GM13977 (cell line): Measurements from ENCODE around the gene PSMD1.

Experiments
- DNase-seq: peaks from one replicate; pipeline ENCODE4 v3.0.0; 2012; ENCODE audit warnings: low spot score
- in situ Hi-C: fragments of 300-500 bp; cut with MboI; formaldehyde crosslinking; loops from one replicate; pipeline ENCODE4 v1.12.0; 2022; ENCODE audit warnings: low sequenced_read_pairs, low pct_unique_long_range_greater_than_20kb, mixed read lengths, inconsistent platforms; ENCODE audit not compliant: unreplicated experiment
- TF ChIP-seq, protein P1 (sequence below): IDR thresholded peaks from 2 replicates; pipeline ENCODE4 v1.5.1; 2012; ENCODE audit warnings: mild to moderate bottlenecking, control low read depth; ENCODE audit not compliant: insufficient read depth; ENCODE audit errors: extremely low read depth, missing control alignments

Gene PSMD1

DNA sequence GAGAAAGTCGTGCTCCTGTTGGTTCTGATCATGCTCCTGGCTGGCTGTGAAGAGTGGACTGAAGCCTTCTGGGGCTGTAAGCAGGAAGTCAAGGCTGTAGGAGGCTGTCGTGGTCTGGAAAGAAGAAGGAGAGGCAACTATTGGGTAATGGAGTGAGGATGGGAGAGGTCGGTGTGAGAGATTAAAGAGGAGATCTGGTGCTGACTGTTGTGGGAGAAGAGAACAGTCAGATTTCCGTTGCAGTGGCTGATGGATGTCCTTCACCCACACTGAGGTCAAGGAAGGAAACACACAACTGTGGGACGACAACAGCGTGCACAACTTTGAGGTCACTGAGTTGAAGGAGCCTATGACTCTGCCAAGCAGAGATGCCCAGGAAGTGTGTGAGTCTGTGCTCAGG is 2.8 kb upstream of the PSMD1 start:
- no peak for DNase-seq
- in situ Hi-C loops: loop anchor here (10.0 kb wide), 1 partner anchor 149 kb away; no protein-coding TSS in a partner anchor
- TF ChIP-seq, protein P1, sequence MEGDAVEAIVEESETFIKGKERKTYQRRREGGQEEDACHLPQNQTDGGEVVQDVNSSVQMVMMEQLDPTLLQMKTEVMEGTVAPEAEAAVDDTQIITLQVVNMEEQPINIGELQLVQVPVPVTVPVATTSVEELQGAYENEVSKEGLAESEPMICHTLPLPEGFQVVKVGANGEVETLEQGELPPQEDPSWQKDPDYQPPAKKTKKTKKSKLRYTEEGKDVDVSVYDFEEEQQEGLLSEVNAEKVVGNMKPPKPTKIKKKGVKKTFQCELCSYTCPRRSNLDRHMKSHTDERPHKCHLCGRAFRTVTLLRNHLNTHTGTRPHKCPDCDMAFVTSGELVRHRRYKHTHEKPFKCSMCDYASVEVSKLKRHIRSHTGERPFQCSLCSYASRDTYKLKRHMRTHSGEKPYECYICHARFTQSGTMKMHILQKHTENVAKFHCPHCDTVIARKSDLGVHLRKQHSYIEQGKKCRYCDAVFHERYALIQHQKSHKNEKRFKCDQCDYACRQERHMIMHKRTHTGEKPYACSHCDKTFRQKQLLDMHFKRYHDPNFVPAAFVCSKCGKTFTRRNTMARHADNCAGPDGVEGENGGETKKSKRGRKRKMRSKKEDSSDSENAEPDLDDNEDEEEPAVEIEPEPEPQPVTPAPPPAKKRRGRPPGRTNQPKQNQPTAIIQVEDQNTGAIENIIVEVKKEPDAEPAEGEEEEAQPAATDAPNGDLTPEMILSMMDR: no peak

DNA sequence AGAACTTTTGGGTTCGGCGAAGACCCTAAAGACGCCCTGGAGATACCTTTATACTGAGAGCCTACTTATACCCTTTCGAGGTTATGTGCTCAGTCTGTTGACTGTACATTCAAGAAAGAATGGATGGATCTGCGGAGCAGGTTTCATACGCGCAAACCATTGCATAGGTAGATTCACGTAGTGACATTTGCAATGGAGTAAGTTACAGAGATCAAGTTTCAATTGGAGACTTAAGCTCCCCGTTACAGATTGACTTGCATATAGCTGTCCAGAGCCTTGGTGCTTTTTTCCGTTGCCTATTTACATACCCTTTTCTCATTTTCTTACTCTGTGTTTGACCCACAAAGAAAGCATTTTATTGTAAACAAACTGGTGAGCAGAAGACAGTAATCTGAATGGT is 923 bp downstream of the PSMD1 start:
- in situ Hi-C loops: loop anchor here (10.0 kb wide), 1 partner anchor 153 kb away; no protein-coding TSS in a partner anchor
- TF ChIP-seq, protein P1: no peak
- no peak for DNase-seq

DNA sequence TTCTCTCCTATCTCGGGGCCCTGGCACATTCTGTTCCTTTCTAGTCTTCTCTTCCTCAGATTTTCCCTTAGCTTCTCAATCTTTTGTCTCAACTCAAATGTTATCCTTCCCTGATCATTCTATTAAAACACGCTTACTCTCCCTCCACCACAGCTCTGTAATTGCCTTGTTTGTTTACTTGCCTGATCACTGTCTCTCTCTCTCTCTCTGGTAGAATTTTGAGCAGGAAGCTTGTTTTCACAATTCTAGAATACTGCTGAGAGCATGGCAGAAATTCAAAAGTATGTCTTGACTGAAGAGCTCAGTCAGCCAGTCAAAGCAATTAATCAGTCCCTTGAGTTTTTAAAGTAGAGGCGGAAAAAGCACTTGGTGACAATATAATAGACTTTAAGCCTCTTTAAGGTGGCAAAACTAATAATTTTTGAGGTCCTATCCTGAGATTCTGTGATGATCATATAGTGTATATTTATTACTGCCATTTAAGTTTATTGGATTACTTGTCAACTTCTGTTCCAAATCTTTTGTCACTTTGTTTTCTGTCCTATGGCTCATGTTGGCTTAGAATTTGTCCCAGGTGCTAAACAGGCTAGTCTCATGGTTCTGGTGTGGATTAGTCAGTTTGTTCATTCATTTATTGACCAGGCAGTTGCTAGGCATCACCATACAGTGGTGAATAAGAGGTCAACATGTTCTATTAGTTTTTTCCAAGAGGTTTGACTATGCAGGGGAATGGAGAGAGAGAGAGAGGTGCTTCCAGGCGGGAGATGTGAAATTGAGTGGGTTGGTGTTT is 2.3 kb downstream of the PSMD1 start:
- in situ Hi-C loops: loop anchor here (10.0 kb wide), 1 partner anchor 154 kb away; no protein-coding TSS in a partner anchor
- no peak for DNase-seq
- TF ChIP-seq, protein P1: no peak

DNA sequence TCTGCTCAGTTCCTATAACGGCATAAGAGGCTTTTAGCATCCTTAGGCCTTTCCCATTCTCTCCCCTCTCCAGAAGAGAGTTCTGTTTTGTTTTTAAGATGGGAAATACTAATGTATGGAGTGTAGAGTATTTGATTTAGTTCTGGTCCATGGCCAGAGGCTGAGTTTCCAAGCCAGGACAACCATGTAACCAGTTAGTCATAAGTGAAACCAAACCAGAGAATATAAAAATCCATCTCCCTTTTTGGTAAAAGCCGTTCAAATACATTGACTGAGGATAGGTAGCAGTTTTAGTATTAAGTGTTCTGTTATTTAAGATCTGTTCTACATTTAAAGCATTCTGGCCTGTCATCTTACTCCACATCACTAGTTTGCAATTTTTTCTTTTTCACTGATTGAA is 3.1 kb downstream of the PSMD1 start:
- in situ Hi-C loops: loop anchor here (10.0 kb wide), 1 partner anchor 155 kb away; no protein-coding TSS in a partner anchor
- TF ChIP-seq, protein P1: no peak
- DNase-seq: no peak

DNA sequence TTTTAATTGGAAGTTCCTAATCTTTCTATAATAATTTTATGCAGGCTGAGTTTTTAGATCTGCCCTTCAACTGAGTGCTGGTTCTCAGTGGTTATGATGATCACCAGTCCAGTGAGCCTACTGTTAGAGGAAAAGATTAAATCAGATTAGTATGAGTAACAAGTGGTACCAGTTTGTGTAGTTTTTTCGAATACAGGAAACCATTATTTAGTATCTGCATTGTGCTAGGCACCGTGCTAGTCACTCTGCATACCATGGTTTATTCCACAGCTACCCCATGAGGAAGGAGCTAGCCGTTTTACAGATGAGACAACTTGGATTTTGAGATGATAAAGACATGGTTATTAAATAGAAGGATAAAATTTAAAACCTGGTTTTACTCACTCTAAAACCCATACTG is 6.1 kb downstream of the PSMD1 start:
- no peak for DNase-seq
- TF ChIP-seq, protein P1: no peak
- in situ Hi-C loops: no loop called here

DNA sequence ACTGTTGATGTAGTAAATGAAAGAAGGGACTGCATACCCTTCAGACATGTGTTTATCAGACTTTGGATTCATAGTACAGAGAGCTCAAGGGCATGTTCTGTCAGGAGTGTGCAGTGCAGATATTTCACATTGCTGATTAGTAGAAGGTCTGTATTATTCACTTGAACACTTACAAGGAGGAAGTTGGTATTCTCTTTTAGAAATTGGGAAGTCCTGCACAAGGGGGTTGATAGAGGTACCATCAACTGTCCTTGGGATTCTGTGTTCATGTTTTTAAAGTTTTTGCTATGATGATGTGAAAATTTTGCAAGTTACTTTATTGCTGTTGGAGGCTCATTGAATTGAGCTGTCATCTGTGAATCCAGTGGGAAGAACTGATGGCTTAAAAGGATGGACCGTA is 6.7 kb downstream of the PSMD1 start:
- TF ChIP-seq, protein P1: no peak
- DNase-seq: no peak
- in situ Hi-C loops: no loop called here
